A172 (cell line): ENCODE measurements around the gene JSRP1. TPM values are rescaled to one million over a fixed set of nuclear protein-coding genes. Genes with fewer than 3 reads are reported as not detected.
"Not testable (repeated sequence)": the region's sequence is repeated elsewhere in the genome, so short reads cannot be mapped to it uniquely, and the experiment has no call there.

ENCODE experiments used
- DNase-seq: peaks from one replicate; pipeline ENCODE4 v3.0.0-alpha.2; 2015; ENCODE audit warnings: low spot score
- total RNA-seq: library from RNA; depleted of rRNA; stranded (reverse); fragments of >200 nt; shearing (Covaris generic); gene quantifications from 2 replicates; pipeline ENCODE4 v1.2.3, GENCODE V29; 2014

JSRP1 gene
- total RNA-seq, 1 experiment from 2014 or later: not detected

- DNase-seq: peak; percentile 78
These were observed 26.0 kb upstream of the JSRP1 start, which contains the start of gene PEAK3 for GRCh38 chr19:2282062-2282861. Gene PEAK3, minus strand, starts transcription at chr19:2282175. Its CDS starts 1,244 bp downstream, at chr19:2280931.

GRCh38 chr19:2281265-2282061 is 25.2 kb upstream of the JSRP1 start:
- DNase-seq: not testable (repeated sequence)

- DNase-seq: no peak
These were observed 24.5 kb upstream of the JSRP1 start for GRCh38 chr19:2280633-2281264.

- no peak for DNase-seq
These were observed 22.4 kb upstream of the JSRP1 start for GRCh38 chr19:2278459-2279158.

- no peak for DNase-seq
These were observed 20.9 kb upstream of the JSRP1 start for GRCh38 chr19:2277138-2277537.

GRCh38 chr19:2276429-2276986 is 20.3 kb upstream of the JSRP1 start:
- no peak for DNase-seq

- DNase-seq: no peak
These were observed 19.6 kb upstream of the JSRP1 start for GRCh38 chr19:2275588-2276428.

GRCh38 chr19:2274931-2275535 is 18.8 kb upstream of the JSRP1 start:
- peak; percentile 80 for DNase-seq

GRCh38 chr19:2274185-2274711 is 18.0 kb upstream of the JSRP1 start:
- no peak for DNase-seq

GRCh38 chr19:2273356-2274184 is 17.4 kb upstream of the JSRP1 start:
- DNase-seq: no peak

GRCh38 chr19:2271234-2272103 is 15.3 kb upstream of the JSRP1 start:
- peak; percentile 58 for DNase-seq

- DNase-seq: no peak
These were observed 14.4 kb upstream of the JSRP1 start for GRCh38 chr19:2270423-2271233.

- no peak for DNase-seq
These were observed 13.9 kb upstream of the JSRP1 start for GRCh38 chr19:2270157-2270422.

GRCh38 chr19:2269244-2270156 is 13.3 kb upstream of the JSRP1 start:
- DNase-seq: peak; percentile 92

GRCh38 chr19:2268861-2269243 is 12.6 kb upstream of the JSRP1 start:
- DNase-seq: no peak

GRCh38 chr19:2268480-2268830 is 12.2 kb upstream of the JSRP1 start:
- DNase-seq: no peak
